Stimulated activated CD8-positive, alpha-beta memory T cell treated with anti-CD3 and anti-CD28 coated beads, Interleukin-2, amount 100 ng/mL, for 48 hours (primary cell): ENCODE results near the gene ARRDC4.

Experiments used
- DNase-seq, 2 donors: peaks; one replicate each; pipeline ENCODE4 v3.0.0-alpha.2; 2020; ENCODE audit warnings: low read depth in 2 of 2

The ARRDC4 gene

GRCh38 chr15:97998307-97999071 lies 38.0 kb downstream of the ARRDC4 start:
- no peak for DNase-seq

- no peak for DNase-seq
These were observed 40.0 kb downstream of the ARRDC4 start for GRCh38 chr15:98000249-98001203.

DNA sequence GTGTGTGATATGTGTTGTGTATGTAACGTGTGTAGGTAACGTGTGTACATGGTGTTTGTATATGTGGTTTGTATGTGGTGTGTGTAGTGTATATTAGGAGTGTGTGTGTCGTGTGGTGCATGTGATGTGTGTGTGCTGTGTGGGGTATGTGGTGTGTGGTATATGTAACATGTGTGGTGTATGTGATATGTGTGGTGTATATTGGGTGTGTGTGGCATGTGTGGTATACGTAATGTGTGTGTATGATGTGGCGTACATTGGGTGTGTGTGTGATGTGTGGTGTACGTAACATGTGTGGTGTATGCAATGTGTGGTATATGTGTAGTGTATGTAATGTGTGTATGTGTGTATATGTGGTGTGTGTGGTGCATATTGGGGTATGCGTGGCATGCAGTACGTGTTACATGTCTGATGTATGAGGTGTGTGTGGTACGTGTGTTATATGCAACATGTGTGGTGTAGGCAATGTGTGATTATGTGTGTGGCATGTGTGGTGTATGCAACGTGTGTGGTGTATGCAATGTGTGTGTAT lies 41.2 kb downstream of the ARRDC4 start:
- no peak for DNase-seq

GRCh38 chr15:98002419-98002818 lies 41.9 kb downstream of the ARRDC4 start:
- DNase-seq, result no peak

DNA sequence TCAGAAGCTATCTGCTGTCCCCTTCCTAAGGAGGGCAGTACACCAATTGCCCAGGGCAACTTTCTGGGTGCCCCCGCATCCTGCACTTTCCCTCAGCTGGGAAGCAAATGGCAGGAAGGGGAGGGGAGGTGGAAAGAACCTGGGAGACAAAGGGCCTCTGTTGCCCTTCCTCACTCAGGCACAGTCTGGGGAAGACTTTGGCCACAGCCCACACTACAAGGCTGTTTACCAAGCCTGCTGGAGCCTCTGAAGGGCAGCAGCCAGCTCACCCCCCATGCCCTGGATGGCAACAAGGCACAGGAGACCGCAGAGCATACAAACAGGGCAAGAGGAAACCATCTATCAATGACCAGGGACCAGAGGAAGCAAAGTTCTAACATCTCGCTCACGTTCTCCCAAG lies 42.4 kb downstream of the ARRDC4 start:
- DNase-seq, result no peak

- DNase-seq, result no peak
These were observed 43.0 kb downstream of the ARRDC4 start for GRCh38 chr15:98003518-98003917.

DNA sequence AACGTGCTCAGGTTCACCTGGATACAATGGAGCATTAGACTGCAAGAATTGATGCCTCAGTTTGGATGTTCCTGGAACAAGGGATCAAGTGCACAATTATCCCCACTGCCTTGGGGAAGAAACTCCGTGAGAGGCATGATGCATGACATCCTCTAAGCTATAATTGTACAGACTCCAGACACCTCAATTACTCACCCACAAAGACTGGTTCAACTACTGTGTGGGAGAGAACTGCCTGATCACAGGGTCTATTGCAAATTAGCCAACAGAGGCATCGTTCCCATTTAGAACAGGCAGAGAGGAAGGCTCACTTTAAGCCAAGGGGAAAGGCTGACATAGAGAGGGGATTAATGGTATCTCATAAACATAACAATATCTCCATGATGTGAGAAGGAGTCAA lies 43.5 kb downstream of the ARRDC4 start:
- DNase-seq, result no peak

DNA sequence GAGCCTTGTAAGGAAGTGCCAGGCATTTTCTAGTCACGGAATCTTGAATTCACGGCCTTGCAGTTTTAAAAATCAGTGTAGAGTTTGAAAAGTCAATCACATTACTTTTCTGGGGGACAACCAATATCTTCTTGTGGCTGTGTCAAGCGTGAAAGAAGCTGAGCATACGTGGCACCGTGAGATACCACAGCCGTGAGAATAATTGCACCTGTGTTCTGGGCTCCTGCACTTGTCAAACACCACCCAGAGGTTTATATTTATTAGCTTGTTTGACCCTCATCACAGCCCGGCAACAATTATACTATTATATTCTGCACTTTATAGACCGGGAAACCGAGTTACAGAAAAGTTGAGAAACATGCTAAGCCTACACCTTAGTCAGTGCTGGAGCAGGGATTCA lies 45.2 kb downstream of the ARRDC4 start:
- no peak for DNase-seq

- DNase-seq, result no peak
These were observed 48.7 kb downstream of the ARRDC4 start for GRCh38 chr15:98009169-98009568.

- DNase-seq, result no peak
These were observed 49.5 kb downstream of the ARRDC4 start for GRCh38 chr15:98009971-98010370.

GRCh38 chr15:98012354-98012753 lies 51.9 kb downstream of the ARRDC4 start:
- no peak for DNase-seq

GRCh38 chr15:98013631-98014030 lies 53.1 kb downstream of the ARRDC4 start:
- no peak for DNase-seq

GRCh38 chr15:98017150-98017964 lies 56.9 kb downstream of the ARRDC4 start:
- no peak for DNase-seq

DNA sequence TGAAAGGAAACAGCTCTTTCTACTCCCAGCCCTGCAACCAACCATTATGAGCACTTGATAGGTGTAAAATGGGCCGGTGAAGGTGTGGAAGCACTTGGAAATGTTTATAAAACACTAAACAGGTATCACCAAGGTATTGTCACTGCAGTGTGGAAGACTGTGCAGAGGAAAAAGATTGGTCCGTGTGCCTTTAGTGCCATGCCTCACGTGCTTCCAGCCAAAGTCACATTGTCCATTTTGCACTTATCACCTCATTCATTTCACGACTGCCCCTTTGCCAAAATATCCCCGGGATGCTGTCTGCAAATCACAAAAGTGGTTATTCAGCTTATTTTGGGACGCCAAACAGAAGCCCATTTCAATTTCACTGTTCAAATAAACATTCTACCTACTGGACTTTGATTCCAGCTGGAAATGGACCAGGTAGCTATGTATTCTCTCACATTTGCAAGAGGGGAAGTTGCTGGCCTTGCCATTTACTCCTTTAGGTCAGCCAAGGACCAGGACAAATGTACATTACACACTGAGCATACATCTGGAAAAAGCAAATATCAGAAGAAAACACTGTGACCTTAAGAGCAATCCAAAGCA lies 58.4 kb downstream of the ARRDC4 start:
- no peak for DNase-seq
